Stomach (tissue), 9 donors: ENCODE measurements around the gene GLRX5. TPM values are rescaled to one million over a fixed set of nuclear protein-coding genes. Genes with fewer than 3 reads are reported as not detected.

ENCODE experiments used
- DNase-seq, 2 donors: peaks; one replicate each; pipeline versions ENCODE4 v3.0.0 to v3.0.0-alpha.2; 2013 to 2019
- H3K27ac ChIP-seq, 5 donors: fragments of 200-600 bp in 4 of 5; sonication (generic) in 4 of 5; one replicate each; pipeline ENCODE4 v1.5.1; 2013 to 2019; ENCODE audit warnings: mild to moderate bottlenecking in 1 of 5, moderate library complexity in 1 of 5
- H3K27me3 ChIP-seq, 3 donors: fragments of 200-600 bp; sonication (generic); one replicate each; pipeline ENCODE4 v1.5.1; 2017 to 2019; ENCODE audit warnings: mixed run types in 1 of 3
- H3K36me3 ChIP-seq, 4 donors: fragments of 200-600 bp; sonication (generic); 1 replicate in 3 of 4; 2 replicates in 1 of 4; pipeline ENCODE4 v1.5.1; 2016 to 2019
- H3K4me1 ChIP-seq, 4 donors: fragments of 200-600 bp; sonication (generic); one replicate each; pipeline ENCODE4 v1.5.1; 2016 to 2019
- H3K4me3 ChIP-seq, 4 donors: fragments of 200-600 bp; sonication (generic) in 3 of 4; one replicate each; pipeline ENCODE4 v1.5.1; 2016 to 2019; ENCODE audit warnings: mild to moderate bottlenecking in 1 of 4
- H3K9me3 ChIP-seq, 4 donors: fragments of 200-600 bp; sonication (generic); one replicate each; pipeline ENCODE4 v1.5.1; 2016 to 2019
- EP300 ChIP-seq: sonication (generic); formaldehyde crosslinking; IDR thresholded peaks from one replicate; pipeline ENCODE4 v1.6.1; 2017; ENCODE audit warnings: antibody characterized with exemption
- POLR2A ChIP-seq, 4 donors: fragments of 450-650 bp; IDR thresholded peaks; one replicate each; pipeline ENCODE4 v1.6.1; 2016; ENCODE audit warnings: antibody characterized with exemption in 4 of 4, control low read depth in 2 of 4, mild to moderate bottlenecking in 1 of 4, moderate library complexity in 1 of 4
- POLR2AphosphoS5 ChIP-seq, 3 donors: sonication (generic); formaldehyde crosslinking; IDR thresholded peaks; one replicate each; pipeline ENCODE4 v1.6.1; 2016; ENCODE audit warnings: antibody characterized with exemption in 3 of 3
- WGBS, 5 donors: extraction: QIAGEN DNeasy Blood & Tissue Kit in 3 of 5; methylation state at CpG; one replicate each; pipeline versions ENCODE4 v1.1.5 to v1.1.7; 2013 to 2018; 5-methylcytosine and 5-hydroxymethylcytosine counted together
- intact Hi-C: fragments of 100-400 bp; cut with DNase I; formaldehyde crosslinking; loops from one replicate; pipeline ENCODE4 v1.15.1; 2023; ENCODE audit warnings: low total_unique reads
- polyA plus RNA-seq, 3 donors: library from polyadenylated mRNA; stranded (reverse); fragments of 200-250 nt; gene quantifications; one replicate each; pipeline ENCODE4 v1.2.3, GENCODE V29; 2013
- total RNA-seq, 5 donors: library from RNA; depleted of rRNA; stranded (reverse); fragments of >200 nt; gene quantifications; one replicate each; pipeline versions ENCODE4 v1.1.0 to v1.2.3, GENCODE V29; 2014 to 2016
- TF ChIP-seq, protein P1 (sequence below), 7 experiments: fragments of 450-650 bp in 4 of 7; fragments of 200-600 bp in 3 of 7; sonication (generic) in 3 of 7; IDR thresholded peaks; one replicate each; pipeline ENCODE4 v1.5.1; 2016 to 2019; ENCODE audit warnings: antibody characterized with exemption in 7 of 7, control low read depth in 2 of 7, mild to moderate bottlenecking in 1 of 7
- donor health status: healthy with polysubstance abuse.
- donor health status: Bipolar disorder and iron deficiency.
- donor health status: healthy.

Gene GLRX5
- total and polyA plus RNA-seq, 8 donors, result 29.5 to 316 (median 40.5) TPM

DNA sequence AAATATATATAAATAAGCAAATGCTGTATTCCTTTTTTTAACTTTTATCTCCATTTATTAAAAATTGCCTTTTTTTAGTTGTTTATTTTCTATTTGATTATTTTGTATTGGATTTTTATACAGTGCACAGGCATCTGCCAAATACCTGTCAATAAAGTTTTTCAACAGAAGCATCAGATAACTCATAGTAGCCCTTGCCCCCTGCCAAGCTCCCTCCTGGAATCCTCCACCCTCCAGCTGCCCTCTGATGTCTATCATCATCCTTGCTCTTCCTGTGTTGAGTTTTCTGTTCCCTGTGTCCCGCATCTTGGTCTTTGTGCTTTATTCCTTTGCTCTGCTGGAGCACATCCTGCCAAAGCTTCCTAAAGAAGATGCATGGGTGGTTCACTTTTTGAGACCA, 16.6 kb downstream of the GLRX5 start:
- H3K27ac ChIP-seq, result no peak overlapping the region
- intact Hi-C loops, result no loop called here
- H3K9me3 ChIP-seq, result no peaks in the 10 kb centered on the region
- H3K4me3 ChIP-seq, result no peak overlapping the region
- DNase-seq, result no peak
- H3K4me1 ChIP-seq, result peaks cover 0 to 3% (median 0%) of the 10 kb centered on the region in 4 donors
- TF ChIP-seq, protein P1, sequence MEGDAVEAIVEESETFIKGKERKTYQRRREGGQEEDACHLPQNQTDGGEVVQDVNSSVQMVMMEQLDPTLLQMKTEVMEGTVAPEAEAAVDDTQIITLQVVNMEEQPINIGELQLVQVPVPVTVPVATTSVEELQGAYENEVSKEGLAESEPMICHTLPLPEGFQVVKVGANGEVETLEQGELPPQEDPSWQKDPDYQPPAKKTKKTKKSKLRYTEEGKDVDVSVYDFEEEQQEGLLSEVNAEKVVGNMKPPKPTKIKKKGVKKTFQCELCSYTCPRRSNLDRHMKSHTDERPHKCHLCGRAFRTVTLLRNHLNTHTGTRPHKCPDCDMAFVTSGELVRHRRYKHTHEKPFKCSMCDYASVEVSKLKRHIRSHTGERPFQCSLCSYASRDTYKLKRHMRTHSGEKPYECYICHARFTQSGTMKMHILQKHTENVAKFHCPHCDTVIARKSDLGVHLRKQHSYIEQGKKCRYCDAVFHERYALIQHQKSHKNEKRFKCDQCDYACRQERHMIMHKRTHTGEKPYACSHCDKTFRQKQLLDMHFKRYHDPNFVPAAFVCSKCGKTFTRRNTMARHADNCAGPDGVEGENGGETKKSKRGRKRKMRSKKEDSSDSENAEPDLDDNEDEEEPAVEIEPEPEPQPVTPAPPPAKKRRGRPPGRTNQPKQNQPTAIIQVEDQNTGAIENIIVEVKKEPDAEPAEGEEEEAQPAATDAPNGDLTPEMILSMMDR (IDR thresholded peaks at IDR 0.05), result no peak
- TF ChIP-seq EP300 (no peak), POLR2A (IDR thresholded peaks at IDR 0.05) (no peak), POLR2AphosphoS5 (IDR thresholded peaks at IDR 0.05) (no peak)
- H3K36me3 ChIP-seq, result peaks cover 0 to 6% (median 0%) of the 10 kb centered on the region in 4 donors
- WGBS, 5 donors, result 91 to 100% (median 100%) methylated on average over 1 of the region's 1 CpG
- H3K27me3 ChIP-seq, result no peaks in the 10 kb centered on the region

DNA sequence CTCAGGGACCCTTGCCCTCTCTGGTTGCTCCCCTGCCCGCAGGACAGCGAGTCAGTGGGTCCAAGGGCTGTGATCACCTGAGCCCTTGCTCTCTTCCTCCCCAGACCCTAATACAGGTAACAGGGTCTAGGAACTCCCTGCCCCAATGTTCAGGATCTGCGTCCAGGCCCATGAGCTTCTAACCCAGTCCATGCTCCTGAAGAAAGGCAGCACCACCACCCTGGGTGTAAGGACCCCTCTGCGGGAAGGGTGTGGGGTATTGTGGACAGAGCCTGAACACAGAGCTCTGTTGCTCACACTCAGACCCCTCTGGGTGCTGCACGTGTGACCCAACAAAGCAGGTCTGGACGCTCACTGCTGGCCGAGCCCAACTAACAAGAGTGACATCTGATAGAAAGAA, 18.3 kb downstream of the GLRX5 start:
- no peak for DNase-seq
- intact Hi-C loops, result no loop called here
- Histone ChIP-seq H3K9me3 (no peaks in the 10 kb centered on the region), H3K4me1 (peaks cover 0 to 3% (median 0%) of the 10 kb centered on the region in 4 donors), H3K4me3 (no peak overlapping the region), H3K27me3 (no peaks in the 10 kb centered on the region), H3K36me3 (no peaks in the 10 kb centered on the region), H3K27ac (no peak overlapping the region)
- TF ChIP-seq, protein P1 (IDR thresholded peaks at IDR 0.05), result no peak
- TF ChIP-seq POLR2AphosphoS5 (IDR thresholded peaks at IDR 0.05) (no peak), EP300 (no peak), POLR2A (IDR thresholded peaks at IDR 0.05) (no peak)
- 89 to 94% (median 94%) methylated on average over 7 of the region's 7 CpGs for WGBS, 5 donors

DNA sequence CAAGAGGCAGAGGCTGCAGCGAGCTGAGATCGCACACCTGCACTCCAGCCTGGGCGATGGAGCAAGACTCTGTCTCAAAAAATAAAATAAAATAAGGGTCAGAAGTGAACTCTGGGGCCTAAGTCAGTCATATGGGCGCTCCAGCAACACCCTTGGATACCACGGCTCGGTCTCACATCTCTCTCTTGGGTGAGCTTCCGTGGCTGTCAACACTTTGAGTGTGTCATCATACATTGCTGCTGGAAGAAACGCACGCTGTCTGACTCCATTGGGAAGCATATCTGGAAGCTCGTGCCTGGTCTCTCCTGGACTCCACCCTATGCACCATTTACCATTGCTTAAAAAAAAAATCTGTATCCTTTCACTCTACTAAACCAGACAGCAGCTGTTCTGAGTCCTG, 20.2 kb downstream of the GLRX5 start:
- WGBS, 5 donors, result 81 to 98% (median 95%) methylated on average over 10 of the region's 10 CpGs
- no peak for DNase-seq
- intact Hi-C loops, result no loop called here
- Histone ChIP-seq H3K36me3 (no peaks in the 10 kb centered on the region), H3K27me3 (no peaks in the 10 kb centered on the region), H3K4me3 (no peak overlapping the region), H3K27ac (no peak overlapping the region), H3K4me1 (peaks cover 0 to 7% (median under 1%) of the 10 kb centered on the region in 4 donors), H3K9me3 (no peaks in the 10 kb centered on the region)
- TF ChIP-seq, protein P1 (IDR thresholded peaks at IDR 0.05), result no peak
- TF ChIP-seq POLR2A (IDR thresholded peaks at IDR 0.05) (no peak), EP300 (no peak), POLR2AphosphoS5 (IDR thresholded peaks at IDR 0.05) (no peak)

DNA sequence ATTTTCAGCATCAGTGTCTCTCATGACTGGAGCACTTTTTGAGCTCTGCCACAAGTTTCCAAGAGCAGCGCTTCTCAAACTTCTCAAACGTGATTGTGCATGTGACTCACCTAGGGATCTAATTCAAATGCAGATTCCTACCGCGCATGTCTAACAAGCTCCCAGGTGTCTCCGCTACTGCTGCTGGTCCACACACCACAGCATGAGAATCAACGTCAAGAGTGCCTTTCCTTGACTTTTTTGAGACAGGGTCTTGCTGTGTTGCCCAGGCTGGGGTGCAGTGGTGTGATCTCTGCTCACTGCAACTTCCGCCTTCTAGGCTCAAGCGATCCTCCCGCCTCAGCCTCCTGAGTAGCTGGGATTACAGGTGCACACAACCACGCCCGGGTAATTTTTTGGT, 22.4 kb downstream of the GLRX5 start:
- intact Hi-C loops, result no loop called here
- WGBS, 5 donors, result 80 to 90% (median 88%) methylated on average over 11 of the region's 11 CpGs

More for the DNA sequence above, 22.4 kb downstream of the GLRX5 start:
- H3K4me3 ChIP-seq, result no peak overlapping the region
- TF ChIP-seq EP300 (no peak), POLR2AphosphoS5 (IDR thresholded peaks at IDR 0.05) (no peak), POLR2A (IDR thresholded peaks at IDR 0.05) (no peak)
- TF ChIP-seq, protein P1 (IDR thresholded peaks at IDR 0.05), result no peak
- no peaks in the 10 kb centered on the region for H3K27me3 ChIP-seq
- H3K4me1 ChIP-seq, result peaks cover 0 to 15% (median 0%) of the 10 kb centered on the region in 4 donors
- H3K9me3 ChIP-seq, result no peaks in the 10 kb centered on the region
- H3K36me3 ChIP-seq, result no peaks in the 10 kb centered on the region
- no peak overlapping the region for H3K27ac ChIP-seq
- no peak for DNase-seq
